ENCODE data around the gene MTREX. TPM values are rescaled to one million over a fixed set of nuclear protein-coding genes. Genes with fewer than 3 reads are reported as not detected.
"Not testable (repeated sequence)": the region's sequence is repeated elsewhere in the genome, so short reads cannot be mapped to it uniquely, and the experiment has no call there.

The MTREX gene
- total RNA-seq, 1 donor, result 73.8 TPM

DNA sequence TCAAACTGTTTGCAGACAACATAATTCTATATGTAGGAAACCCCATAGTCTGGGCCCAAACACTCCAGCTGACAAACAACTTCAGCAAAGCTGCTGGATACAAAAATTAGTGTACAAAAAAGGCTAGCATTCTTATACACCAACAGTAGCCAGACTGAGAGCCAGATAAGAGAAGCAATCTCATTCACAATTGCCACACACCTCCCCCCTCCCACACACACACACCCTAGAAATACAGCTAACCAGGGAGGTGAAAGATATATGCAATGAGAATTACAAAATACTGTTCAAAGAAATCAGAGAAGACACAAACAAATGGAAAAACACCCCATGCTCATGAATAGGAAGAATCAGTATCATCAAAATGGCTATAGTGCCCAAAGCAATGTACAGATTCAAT is 9.0 kb downstream of the MTREX start:
- no peak overlapping the region for H3K27ac ChIP-seq (ENCODE audit: low read depth, low read length)
- H3K4me2 ChIP-seq (ENCODE audit: insufficient read depth, low read length), result no peak overlapping the region
- H3K9me3 ChIP-seq (ENCODE audit: low read depth, low read length), result no peaks in the 10 kb centered on the region
- TF ChIP-seq, protein P1, sequence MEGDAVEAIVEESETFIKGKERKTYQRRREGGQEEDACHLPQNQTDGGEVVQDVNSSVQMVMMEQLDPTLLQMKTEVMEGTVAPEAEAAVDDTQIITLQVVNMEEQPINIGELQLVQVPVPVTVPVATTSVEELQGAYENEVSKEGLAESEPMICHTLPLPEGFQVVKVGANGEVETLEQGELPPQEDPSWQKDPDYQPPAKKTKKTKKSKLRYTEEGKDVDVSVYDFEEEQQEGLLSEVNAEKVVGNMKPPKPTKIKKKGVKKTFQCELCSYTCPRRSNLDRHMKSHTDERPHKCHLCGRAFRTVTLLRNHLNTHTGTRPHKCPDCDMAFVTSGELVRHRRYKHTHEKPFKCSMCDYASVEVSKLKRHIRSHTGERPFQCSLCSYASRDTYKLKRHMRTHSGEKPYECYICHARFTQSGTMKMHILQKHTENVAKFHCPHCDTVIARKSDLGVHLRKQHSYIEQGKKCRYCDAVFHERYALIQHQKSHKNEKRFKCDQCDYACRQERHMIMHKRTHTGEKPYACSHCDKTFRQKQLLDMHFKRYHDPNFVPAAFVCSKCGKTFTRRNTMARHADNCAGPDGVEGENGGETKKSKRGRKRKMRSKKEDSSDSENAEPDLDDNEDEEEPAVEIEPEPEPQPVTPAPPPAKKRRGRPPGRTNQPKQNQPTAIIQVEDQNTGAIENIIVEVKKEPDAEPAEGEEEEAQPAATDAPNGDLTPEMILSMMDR (IDR thresholded peaks at IDR 0.05; ENCODE audit: extremely low read depth, low read depth, low read length), result no peak
- peaks cover 95% of the 10 kb centered on the region for H3K79me2 ChIP-seq (ENCODE audit: insufficient read depth, low read length)
- DNase-seq (ENCODE audit: insufficient read length, low spot score, missing footprints), result no peak
- H4K20me1 ChIP-seq (ENCODE audit: insufficient read depth, low read length), result peaks cover 14% of the 10 kb centered on the region
- H3K36me3 ChIP-seq (ENCODE audit: insufficient read depth, low read length), result no peaks in the 10 kb centered on the region
- no peaks in the 10 kb centered on the region for H3K27me3 ChIP-seq (ENCODE audit: insufficient read depth, low read length)
- no peak overlapping the region for H3K4me3 ChIP-seq (ENCODE audit: insufficient read depth, low read length)
- peaks cover 5% of the 10 kb centered on the region for H3K4me1 ChIP-seq (ENCODE audit: insufficient read depth, low read length)
- no peak overlapping the region for H2AFZ ChIP-seq (ENCODE audit: low read length)

DNA sequence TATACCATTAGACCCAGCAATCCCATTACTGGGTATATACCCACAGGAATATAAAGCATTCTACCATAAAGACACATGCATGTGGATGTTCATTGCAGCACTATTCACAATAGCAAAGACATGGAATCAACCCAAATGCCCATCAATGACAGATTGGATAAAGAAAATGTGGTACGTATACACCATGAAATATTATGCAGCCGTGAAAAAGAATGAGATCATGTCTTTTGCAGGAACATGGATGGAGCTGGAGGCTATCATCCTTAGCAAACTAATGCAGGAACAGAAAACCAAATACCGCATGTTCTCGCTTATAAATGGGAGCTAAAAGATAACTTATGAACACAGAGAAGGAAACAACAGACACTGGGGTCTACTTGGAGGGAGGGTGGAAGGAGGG is 10.4 kb downstream of the MTREX start:
- H3K4me2 ChIP-seq (ENCODE audit: insufficient read depth, low read length); H3K36me3 ChIP-seq (ENCODE audit: insufficient read depth, low read length); H3K27ac ChIP-seq (ENCODE audit: low read depth, low read length); H3K4me3 ChIP-seq (ENCODE audit: insufficient read depth, low read length); H3K27me3 ChIP-seq (ENCODE audit: insufficient read depth, low read length); DNase-seq (ENCODE audit: insufficient read length, low spot score, missing footprints); H2AFZ ChIP-seq (ENCODE audit: low read length); H3K4me1 ChIP-seq (ENCODE audit: insufficient read depth, low read length); H4K20me1 ChIP-seq (ENCODE audit: insufficient read depth, low read length); H3K9me3 ChIP-seq (ENCODE audit: low read depth, low read length): not testable (repeated sequence)
- peaks cover 91% of the 10 kb centered on the region for H3K79me2 ChIP-seq (ENCODE audit: insufficient read depth, low read length)

GRCh38 chr5:55319491-55319890 is 11.7 kb downstream of the MTREX start:
- DNase-seq (ENCODE audit: insufficient read length, low spot score, missing footprints), result no peak
- Histone ChIP-seq H2AFZ (ENCODE audit: low read length) (no peak overlapping the region), H3K79me2 (ENCODE audit: insufficient read depth, low read length) (peaks cover 83% of the 10 kb centered on the region), H3K27ac (ENCODE audit: low read depth, low read length) (no peak overlapping the region), H4K20me1 (ENCODE audit: insufficient read depth, low read length) (peaks cover 7% of the 10 kb centered on the region), H3K4me1 (ENCODE audit: insufficient read depth, low read length) (peaks cover 5% of the 10 kb centered on the region), H3K27me3 (ENCODE audit: insufficient read depth, low read length) (no peaks in the 10 kb centered on the region), H3K4me3 (ENCODE audit: insufficient read depth, low read length) (no peak overlapping the region), H3K9me3 (ENCODE audit: low read depth, low read length) (no peaks in the 10 kb centered on the region), H3K36me3 (ENCODE audit: insufficient read depth, low read length) (no peaks in the 10 kb centered on the region), H3K4me2 (ENCODE audit: insufficient read depth, low read length) (no peak overlapping the region)
- TF ChIP-seq, protein P1 (IDR thresholded peaks at IDR 0.05; ENCODE audit: extremely low read depth, low read depth, low read length), result no peak

DNA sequence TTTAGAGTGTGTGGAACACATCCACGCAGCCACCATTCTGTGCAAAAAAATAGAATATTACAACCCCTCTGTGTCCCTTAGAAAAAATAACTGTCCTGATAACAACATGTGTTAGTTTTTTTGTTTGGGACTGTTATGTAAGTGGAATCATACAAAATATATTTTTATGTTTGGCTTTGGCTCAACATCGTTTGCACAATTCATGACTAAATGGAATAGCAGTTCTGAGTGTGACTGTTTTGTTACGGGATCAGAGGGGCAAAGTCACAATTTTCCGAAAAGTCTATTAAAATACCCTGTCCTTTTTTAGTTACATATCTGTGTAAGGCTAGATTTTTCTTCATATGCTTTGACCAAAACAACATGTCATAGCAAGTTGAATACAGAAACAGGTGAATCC is 12.8 kb downstream of the MTREX start:
- Histone ChIP-seq H3K4me1 (ENCODE audit: insufficient read depth, low read length) (peaks cover 5% of the 10 kb centered on the region), H2AFZ (ENCODE audit: low read length) (no peak overlapping the region), H3K36me3 (ENCODE audit: insufficient read depth, low read length) (no peaks in the 10 kb centered on the region), H3K27me3 (ENCODE audit: insufficient read depth, low read length) (no peaks in the 10 kb centered on the region), H3K9me3 (ENCODE audit: low read depth, low read length) (no peaks in the 10 kb centered on the region), H3K4me2 (ENCODE audit: insufficient read depth, low read length) (peak overlapping the region; percentile 30), H4K20me1 (ENCODE audit: insufficient read depth, low read length) (no peaks in the 10 kb centered on the region), H3K4me3 (ENCODE audit: insufficient read depth, low read length) (no peak overlapping the region), H3K27ac (ENCODE audit: low read depth, low read length) (peak overlapping the region; percentile 19), H3K79me2 (ENCODE audit: insufficient read depth, low read length) (peaks cover 73% of the 10 kb centered on the region)
- TF ChIP-seq, protein P1 (IDR thresholded peaks at IDR 0.05; ENCODE audit: extremely low read depth, low read depth, low read length), result no peak
- no peak for DNase-seq (ENCODE audit: insufficient read length, low spot score, missing footprints)

All from osteoblast (primary cell).